GM23338 (cell line): ENCODE measurements around the gene CACNA1G. TPM values are rescaled to one million over a fixed set of nuclear protein-coding genes. Genes with fewer than 3 reads are reported as not detected.

Experiments used
- ATAC-seq: fragments of 200-7000 bp; cut with Tn5 transposase; 3 replicates; pipeline ENCODE4 v1.9.1; 2020
- DNase-seq: peaks from one replicate; pipeline ENCODE4 v3.0.0-alpha.2; 2015; ENCODE audit warnings: low spot score
- H2AFZ ChIP-seq: fragments of 200-600 bp; sonication (generic); 2 replicates; pipeline ENCODE4 v1.8.0; 2016; ENCODE audit warnings: antibody characterized with exemption, mild to moderate bottlenecking, moderate library complexity
- H3F3A ChIP-seq: fragments of 200-600 bp; sonication (generic); replicated peaks from 2 replicates; pipeline ENCODE4 v1.8.0; 2017; ENCODE audit warnings: antibody characterized with exemption, mixed run types, low read depth
- H3K27ac ChIP-seq: fragments of 200-600 bp; sonication (generic); 2 replicates; pipeline ENCODE4 v1.6.1; 2016; ENCODE audit warnings: low read depth
- H3K27me3 ChIP-seq: fragments of 200-600 bp; sonication (generic); 2 replicates; pipeline ENCODE4 v1.8.0; 2016; ENCODE audit warnings: mild to moderate bottlenecking, mixed run types, moderate library complexity; ENCODE audit not compliant: insufficient read depth
- H3K36me3 ChIP-seq: fragments of 200-600 bp; sonication (generic); 2 replicates; pipeline ENCODE4 v1.8.0; 2016; ENCODE audit warnings: mild to moderate bottlenecking; ENCODE audit not compliant: insufficient read depth
- H3K4me1 ChIP-seq: fragments of 200-600 bp; sonication (generic); 2 replicates; pipeline ENCODE4 v1.8.0; 2016; ENCODE audit warnings: mild to moderate bottlenecking, moderate library complexity; ENCODE audit not compliant: insufficient read depth
- H3K4me2 ChIP-seq: fragments of 200-600 bp; sonication (generic); 2 replicates; pipeline ENCODE4 v1.7.1; 2017; ENCODE audit warnings: mixed run types
- H3K4me3 ChIP-seq: fragments of 200-600 bp; sonication (generic); 2 replicates; pipeline ENCODE4 v1.6.1; 2016; ENCODE audit warnings: mixed run types
- H3K79me2 ChIP-seq: fragments of 200-600 bp; sonication (generic); replicated peaks from 2 replicates; pipeline ENCODE4 v1.8.0; 2017; ENCODE audit warnings: mild to moderate bottlenecking; ENCODE audit not compliant: insufficient read depth
- H3K9me2 ChIP-seq: fragments of 200-600 bp; sonication (generic); 2 replicates; pipeline ENCODE4 v1.8.0; 2017; ENCODE audit not compliant: insufficient read depth
- H4K20me1 ChIP-seq: fragments of 200-600 bp; sonication (generic); replicated peaks from 2 replicates; pipeline ENCODE4 v1.8.0; 2017; ENCODE audit warnings: mild to moderate bottlenecking; ENCODE audit not compliant: insufficient read depth
- H3K27ac Mint-ChIP-seq: 2 replicates; pipeline ENCODE4 v1.8.0; 2020; ENCODE audit warnings: inconsistent platforms, mild to moderate bottlenecking, moderate library complexity, mixed read lengths
- H3K27me3 Mint-ChIP-seq: 3 replicates; pipeline ENCODE4 v1.8.0; 2022; ENCODE audit warnings: low read depth, mild to moderate bottlenecking, moderate library complexity, mixed read lengths, inconsistent platforms; ENCODE audit not compliant: insufficient read depth, poor library complexity
- H3K36me3 Mint-ChIP-seq: 3 replicates; pipeline ENCODE4 v1.8.0; 2021; ENCODE audit warnings: low read depth, mild to moderate bottlenecking, inconsistent platforms, moderate library complexity, mixed read lengths
- H3K4me1 Mint-ChIP-seq: 3 replicates; pipeline ENCODE4 v1.8.0; 2020; ENCODE audit warnings: mild to moderate bottlenecking, inconsistent platforms, mixed read lengths
- H3K4me3 Mint-ChIP-seq: 3 replicates; pipeline ENCODE4 v1.8.0; 2021; ENCODE audit warnings: moderate library complexity, mild to moderate bottlenecking, inconsistent platforms, mixed read lengths
- H3K9me3 Mint-ChIP-seq: 3 replicates; pipeline ENCODE4 v1.8.0; 2020; ENCODE audit warnings: moderate library complexity, mild to moderate bottlenecking, inconsistent platforms, mixed read lengths
- CREB1 ChIP-seq: fragments of 250-450 bp; sonication (Bioruptor Pico); IDR thresholded peaks from 2 replicates; pipeline ENCODE4 v1.5.0; 2020; ENCODE audit warnings: low read depth, mild to moderate bottlenecking, moderate library complexity
- EZH2phosphoT487 ChIP-seq: fragments of 200-600 bp; sonication (generic); IDR thresholded peaks from one replicate; pipeline ENCODE4 v1.8.1; 2018; ENCODE audit warnings: antibody characterized with exemption; ENCODE audit not compliant: unreplicated experiment
- POLR2AphosphoS5 ChIP-seq: IDR thresholded peaks from 2 replicates; pipeline ENCODE4 v1.6.1; 2016; ENCODE audit warnings: antibody characterized with exemption, low read depth
- STAT1 ChIP-seq: IDR thresholded peaks from one replicate; pipeline ENCODE4 v1.6.1; 2016; ENCODE audit warnings: antibody characterized with exemption; ENCODE audit not compliant: unreplicated experiment
- ZNF114 ChIP-seq: fragments of 250-450 bp; sonication (Bioruptor Pico); IDR thresholded peaks from 2 replicates; pipeline ENCODE4 v1.5.0; 2020; ENCODE audit warnings: mild to moderate bottlenecking, moderate library complexity
- polyA plus RNA-seq: library from polyadenylated mRNA; unstranded; fragments of >200 nt; fragmentation: Nextera tagmentation; extraction: Ambion mirVana; gene quantifications from 2 replicates; pipeline ENCODE4 v1.2.1, GENCODE V29; 2016
- total RNA-seq: library from RNA; depleted of rRNA; stranded (reverse); fragments of >200 nt; shearing (Covaris generic); gene quantifications from 2 replicates; pipeline ENCODE4 v1.2.3, GENCODE V29; 2014
- TF ChIP-seq, protein P1 (sequence below): IDR thresholded peaks from one replicate; pipeline ENCODE4 v1.6.1; 2018; ENCODE audit warnings: antibody characterized with exemption; ENCODE audit not compliant: unreplicated experiment
- TF ChIP-seq, protein P2 (sequence below), 2 experiments: fragments of 200-600 bp in 1 of 2; sonication (generic) in 1 of 2; conservative IDR thresholded peaks; 2 replicates each; pipeline versions ENCODE4 v1.5.1 to v1.6.1; 2016 to 2017; ENCODE audit warnings: antibody characterized with exemption in 2 of 2, low read depth in 2 of 2, mild to moderate bottlenecking in 2 of 2, moderate library complexity in 1 of 2
- TF ChIP-seq, protein P3 (sequence below): fragments of 250-450 bp; sonication (Bioruptor Pico); IDR thresholded peaks from 2 replicates; pipeline ENCODE4 v1.5.0; 2020; ENCODE audit warnings: mild to moderate bottlenecking, moderate library complexity

CACNA1G gene
- total and polyA plus RNA-seq, 2 experiments from 2014 or later: 1.4 to 5.1 TPM

DNA sequence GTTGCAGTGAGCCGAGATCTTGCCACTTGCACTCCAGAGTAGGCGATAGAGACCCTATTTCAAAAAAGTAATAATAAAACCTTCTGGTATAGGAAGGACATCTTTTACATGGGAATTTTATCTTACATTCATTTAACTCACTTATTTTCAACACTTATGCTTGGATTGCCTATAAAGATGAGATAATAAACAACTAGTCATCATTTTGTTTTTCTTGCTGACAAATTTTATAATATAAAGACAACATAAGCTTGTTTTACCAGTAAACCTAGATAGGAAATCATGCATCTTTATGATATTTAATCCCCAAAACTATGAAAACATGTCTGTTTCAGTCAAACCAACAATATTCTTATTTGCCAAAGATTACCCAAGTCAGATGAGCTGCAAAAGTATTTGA is 91.1 kb downstream of the CACNA1G start (continued):
- TF ChIP-seq, protein P1, sequence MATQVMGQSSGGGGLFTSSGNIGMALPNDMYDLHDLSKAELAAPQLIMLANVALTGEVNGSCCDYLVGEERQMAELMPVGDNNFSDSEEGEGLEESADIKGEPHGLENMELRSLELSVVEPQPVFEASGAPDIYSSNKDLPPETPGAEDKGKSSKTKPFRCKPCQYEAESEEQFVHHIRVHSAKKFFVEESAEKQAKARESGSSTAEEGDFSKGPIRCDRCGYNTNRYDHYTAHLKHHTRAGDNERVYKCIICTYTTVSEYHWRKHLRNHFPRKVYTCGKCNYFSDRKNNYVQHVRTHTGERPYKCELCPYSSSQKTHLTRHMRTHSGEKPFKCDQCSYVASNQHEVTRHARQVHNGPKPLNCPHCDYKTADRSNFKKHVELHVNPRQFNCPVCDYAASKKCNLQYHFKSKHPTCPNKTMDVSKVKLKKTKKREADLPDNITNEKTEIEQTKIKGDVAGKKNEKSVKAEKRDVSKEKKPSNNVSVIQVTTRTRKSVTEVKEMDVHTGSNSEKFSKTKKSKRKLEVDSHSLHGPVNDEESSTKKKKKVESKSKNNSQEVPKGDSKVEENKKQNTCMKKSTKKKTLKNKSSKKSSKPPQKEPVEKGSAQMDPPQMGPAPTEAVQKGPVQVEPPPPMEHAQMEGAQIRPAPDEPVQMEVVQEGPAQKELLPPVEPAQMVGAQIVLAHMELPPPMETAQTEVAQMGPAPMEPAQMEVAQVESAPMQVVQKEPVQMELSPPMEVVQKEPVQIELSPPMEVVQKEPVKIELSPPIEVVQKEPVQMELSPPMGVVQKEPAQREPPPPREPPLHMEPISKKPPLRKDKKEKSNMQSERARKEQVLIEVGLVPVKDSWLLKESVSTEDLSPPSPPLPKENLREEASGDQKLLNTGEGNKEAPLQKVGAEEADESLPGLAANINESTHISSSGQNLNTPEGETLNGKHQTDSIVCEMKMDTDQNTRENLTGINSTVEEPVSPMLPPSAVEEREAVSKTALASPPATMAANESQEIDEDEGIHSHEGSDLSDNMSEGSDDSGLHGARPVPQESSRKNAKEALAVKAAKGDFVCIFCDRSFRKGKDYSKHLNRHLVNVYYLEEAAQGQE: no peak
- TF ChIP-seq, protein P2, sequence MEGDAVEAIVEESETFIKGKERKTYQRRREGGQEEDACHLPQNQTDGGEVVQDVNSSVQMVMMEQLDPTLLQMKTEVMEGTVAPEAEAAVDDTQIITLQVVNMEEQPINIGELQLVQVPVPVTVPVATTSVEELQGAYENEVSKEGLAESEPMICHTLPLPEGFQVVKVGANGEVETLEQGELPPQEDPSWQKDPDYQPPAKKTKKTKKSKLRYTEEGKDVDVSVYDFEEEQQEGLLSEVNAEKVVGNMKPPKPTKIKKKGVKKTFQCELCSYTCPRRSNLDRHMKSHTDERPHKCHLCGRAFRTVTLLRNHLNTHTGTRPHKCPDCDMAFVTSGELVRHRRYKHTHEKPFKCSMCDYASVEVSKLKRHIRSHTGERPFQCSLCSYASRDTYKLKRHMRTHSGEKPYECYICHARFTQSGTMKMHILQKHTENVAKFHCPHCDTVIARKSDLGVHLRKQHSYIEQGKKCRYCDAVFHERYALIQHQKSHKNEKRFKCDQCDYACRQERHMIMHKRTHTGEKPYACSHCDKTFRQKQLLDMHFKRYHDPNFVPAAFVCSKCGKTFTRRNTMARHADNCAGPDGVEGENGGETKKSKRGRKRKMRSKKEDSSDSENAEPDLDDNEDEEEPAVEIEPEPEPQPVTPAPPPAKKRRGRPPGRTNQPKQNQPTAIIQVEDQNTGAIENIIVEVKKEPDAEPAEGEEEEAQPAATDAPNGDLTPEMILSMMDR (conservative IDR thresholded peaks at IDR 0.05; ENCODE audit: low read depth in 2 of 2): no peak
- no peak for TF ChIP-seq STAT1
- no peak for TF ChIP-seq CREB1 (CRISPR knock-in tag)

DNA sequence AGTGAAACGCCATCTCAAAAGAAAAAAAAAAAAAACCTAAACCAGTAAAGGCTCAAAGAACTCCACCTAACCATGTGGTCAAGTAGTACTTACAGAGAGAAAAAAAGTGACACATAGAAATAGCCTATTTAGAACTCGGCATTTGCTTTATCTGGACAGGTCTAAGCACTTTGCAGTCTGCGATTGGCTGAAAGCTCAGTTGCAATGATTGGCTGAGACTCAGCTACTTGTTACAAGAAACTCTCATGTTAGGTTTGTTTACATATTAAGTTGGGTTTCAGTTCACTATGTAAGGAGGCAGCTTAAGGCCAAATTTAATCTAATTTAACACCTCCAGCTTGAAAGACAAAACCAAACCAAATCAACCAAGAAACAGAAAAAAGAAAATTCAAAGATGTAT is 93.2 kb downstream of the CACNA1G start:
- Mint-ChIP-seq H3K4me3 (no peak overlapping the region), H3K36me3 (no peaks in the 10 kb centered on the region), H3K27me3 (no peaks in the 10 kb centered on the region), H3K27ac (no peak overlapping the region), H3K9me3 (no peaks in the 10 kb centered on the region; the same call in 1 of the 3 replicates), H3K4me1 (no peaks in the 10 kb centered on the region)
- no peaks in the 10 kb centered on the region for H3K4me1 ChIP-seq
- H3K4me3 ChIP-seq: no peak overlapping the region
- no peaks in the 10 kb centered on the region for H3K9me2 ChIP-seq
- no peak overlapping the region for H3K4me2 ChIP-seq
- ATAC-seq (no peak), DNase-seq (no peak)
- no peaks in the 10 kb centered on the region for H3K79me2 ChIP-seq
- H4K20me1 ChIP-seq: no peaks in the 10 kb centered on the region
- no peaks in the 10 kb centered on the region for H3K27me3 ChIP-seq
- H3K27ac ChIP-seq: no peak overlapping the region
- H2AFZ ChIP-seq: no peak overlapping the region
- no peaks in the 10 kb centered on the region for H3F3A ChIP-seq
- H3K36me3 ChIP-seq: no peaks in the 10 kb centered on the region
- TF ChIP-seq, protein P3, sequence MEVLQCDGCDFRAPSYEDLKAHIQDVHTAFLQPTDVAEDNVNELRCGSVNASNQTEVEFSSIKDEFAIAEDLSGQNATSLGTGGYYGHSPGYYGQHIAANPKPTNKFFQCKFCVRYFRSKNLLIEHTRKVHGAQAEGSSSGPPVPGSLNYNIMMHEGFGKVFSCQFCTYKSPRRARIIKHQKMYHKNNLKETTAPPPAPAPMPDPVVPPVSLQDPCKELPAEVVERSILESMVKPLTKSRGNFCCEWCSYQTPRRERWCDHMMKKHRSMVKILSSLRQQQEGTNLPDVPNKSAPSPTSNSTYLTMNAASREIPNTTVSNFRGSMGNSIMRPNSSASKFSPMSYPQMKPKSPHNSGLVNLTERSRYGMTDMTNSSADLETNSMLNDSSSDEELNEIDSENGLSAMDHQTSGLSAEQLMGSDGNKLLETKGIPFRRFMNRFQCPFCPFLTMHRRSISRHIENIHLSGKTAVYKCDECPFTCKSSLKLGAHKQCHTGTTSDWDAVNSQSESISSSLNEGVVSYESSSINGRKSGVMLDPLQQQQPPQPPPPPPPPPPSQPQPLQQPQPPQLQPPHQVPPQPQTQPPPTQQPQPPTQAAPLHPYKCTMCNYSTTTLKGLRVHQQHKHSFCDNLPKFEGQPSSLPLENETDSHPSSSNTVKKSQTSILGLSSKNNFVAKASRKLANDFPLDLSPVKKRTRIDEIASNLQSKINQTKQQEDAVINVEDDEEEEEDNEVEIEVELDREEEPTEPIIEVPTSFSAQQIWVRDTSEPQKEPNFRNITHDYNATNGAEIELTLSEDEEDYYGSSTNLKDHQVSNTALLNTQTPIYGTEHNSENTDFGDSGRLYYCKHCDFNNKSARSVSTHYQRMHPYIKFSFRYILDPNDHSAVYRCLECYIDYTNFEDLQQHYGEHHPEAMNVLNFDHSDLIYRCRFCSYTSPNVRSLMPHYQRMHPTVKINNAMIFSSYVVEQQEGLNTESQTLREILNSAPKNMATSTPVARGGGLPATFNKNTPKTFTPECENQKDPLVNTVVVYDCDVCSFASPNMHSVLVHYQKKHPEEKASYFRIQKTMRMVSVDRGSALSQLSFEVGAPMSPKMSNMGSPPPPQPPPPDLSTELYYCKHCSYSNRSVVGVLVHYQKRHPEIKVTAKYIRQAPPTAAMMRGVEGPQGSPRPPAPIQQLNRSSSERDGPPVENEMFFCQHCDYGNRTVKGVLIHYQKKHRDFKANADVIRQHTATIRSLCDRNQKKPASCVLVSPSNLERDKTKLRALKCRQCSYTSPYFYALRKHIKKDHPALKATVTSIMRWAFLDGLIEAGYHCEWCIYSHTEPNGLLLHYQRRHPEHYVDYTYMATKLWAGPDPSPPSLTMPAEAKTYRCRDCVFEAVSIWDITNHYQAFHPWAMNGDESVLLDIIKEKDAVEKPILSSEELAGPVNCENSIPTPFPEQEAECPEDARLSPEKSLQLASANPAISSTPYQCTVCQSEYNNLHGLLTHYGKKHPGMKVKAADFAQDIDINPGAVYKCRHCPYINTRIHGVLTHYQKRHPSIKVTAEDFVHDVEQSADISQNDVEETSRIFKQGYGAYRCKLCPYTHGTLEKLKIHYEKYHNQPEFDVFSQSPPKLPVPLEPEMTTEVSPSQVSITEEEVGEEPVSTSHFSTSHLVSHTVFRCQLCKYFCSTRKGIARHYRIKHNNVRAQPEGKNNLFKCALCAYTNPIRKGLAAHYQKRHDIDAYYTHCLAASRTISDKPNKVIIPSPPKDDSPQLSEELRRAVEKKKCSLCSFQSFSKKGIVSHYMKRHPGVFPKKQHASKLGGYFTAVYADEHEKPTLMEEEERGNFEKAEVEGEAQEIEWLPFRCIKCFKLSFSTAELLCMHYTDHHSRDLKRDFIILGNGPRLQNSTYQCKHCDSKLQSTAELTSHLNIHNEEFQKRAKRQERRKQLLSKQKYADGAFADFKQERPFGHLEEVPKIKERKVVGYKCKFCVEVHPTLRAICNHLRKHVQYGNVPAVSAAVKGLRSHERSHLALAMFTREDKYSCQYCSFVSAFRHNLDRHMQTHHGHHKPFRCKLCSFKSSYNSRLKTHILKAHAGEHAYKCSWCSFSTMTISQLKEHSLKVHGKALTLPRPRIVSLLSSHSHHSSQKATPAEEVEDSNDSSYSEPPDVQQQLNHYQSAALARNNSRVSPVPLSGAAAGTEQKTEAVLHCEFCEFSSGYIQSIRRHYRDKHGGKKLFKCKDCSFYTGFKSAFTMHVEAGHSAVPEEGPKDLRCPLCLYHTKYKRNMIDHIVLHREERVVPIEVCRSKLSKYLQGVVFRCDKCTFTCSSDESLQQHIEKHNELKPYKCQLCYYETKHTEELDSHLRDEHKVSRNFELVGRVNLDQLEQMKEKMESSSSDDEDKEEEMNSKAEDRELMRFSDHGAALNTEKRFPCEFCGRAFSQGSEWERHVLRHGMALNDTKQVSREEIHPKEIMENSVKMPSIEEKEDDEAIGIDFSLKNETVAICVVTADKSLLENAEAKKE: no peak
- TF ChIP-seq POLR2AphosphoS5 (no peak), EZH2phosphoT487 (no peak), ZNF114 (no peak)
- TF ChIP-seq, protein P2 (conservative IDR thresholded peaks at IDR 0.05; ENCODE audit: low read depth in 2 of 2): no peak
